HL-60/S4 (cell line): ENCODE results near the gene CA11.
"Not testable (repeated sequence)": the region's sequence is repeated elsewhere in the genome, so short reads cannot be mapped to it uniquely, and the experiment has no call there.

Experiments
- in situ Hi-C: fragments of 300-500 bp; cut with MboI; formaldehyde crosslinking; loops from 2 replicates; pipeline ENCODE4 v1.14.3; 2022; ENCODE audit warnings: low sequenced_read_pairs

CA11 gene

GRCh38 chr19:48644839-48645619 lies 958 bp downstream of the CA11 start:
- in situ Hi-C loops: loop anchor here (10.0 kb wide), 1 partner anchor 190 kb away; the partner anchor contains the start of gene HSD17B14

GRCh38 chr19:48644355-48644754 lies 1.6 kb downstream of the CA11 start:
- in situ Hi-C loops: loop anchor here (10.0 kb wide), 1 partner anchor 190 kb away; the partner anchor contains the start of gene HSD17B14

GRCh38 chr19:48642862-48643261 lies 3.1 kb downstream of the CA11 start:
- in situ Hi-C loops: loop anchor here (10.0 kb wide), 1 partner anchor 192 kb away; the partner anchor contains the start of gene HSD17B14

- in situ Hi-C loops: loop anchor here (10.0 kb wide), 1 partner anchor 193 kb away; the partner anchor contains the start of gene HSD17B14
Measured at GRCh38 chr19:48641850-48642249, 4.1 kb downstream of the CA11 start.

GRCh38 chr19:48639483-48640375 lies 6.3 kb downstream of the CA11 start:
- in situ Hi-C loops: loop anchor here (10.0 kb wide), 1 partner anchor 195 kb away; the partner anchor contains the start of gene HSD17B14

GRCh38 chr19:48638831-48639381 lies 7.1 kb downstream of the CA11 start:
- in situ Hi-C loops: no loop called here

GRCh38 chr19:48637948-48638830 lies 7.8 kb downstream of the CA11 start:
- in situ Hi-C loops: no loop called here

- in situ Hi-C loops: no loop called here
Measured at GRCh38 chr19:48637449-48637947, 8.5 kb downstream of the CA11 start.

GRCh38 chr19:48636859-48637448 lies 9.0 kb downstream of the CA11 start, which contains the start of gene DBP:
Gene DBP, minus strand, starts transcription at chr19:48637379. Its CDS starts 385 bp downstream, at chr19:48636994.
- in situ Hi-C loops: no loop called here

- in situ Hi-C loops: no loop called here
Measured at GRCh38 chr19:48635966-48636858, 9.8 kb downstream of the CA11 start.

GRCh38 chr19:48635263-48635965 lies 10.6 kb downstream of the CA11 start:
- in situ Hi-C loops: no loop called here

- in situ Hi-C loops: no loop called here
Measured at GRCh38 chr19:48634424-48635262, 11.3 kb downstream of the CA11 start.

- in situ Hi-C loops: no loop called here
Measured at GRCh38 chr19:48634036-48634342, 12.0 kb downstream of the CA11 start.

GRCh38 chr19:48633148-48634035 lies 12.6 kb downstream of the CA11 start:
- in situ Hi-C loops: no loop called here

- in situ Hi-C loops: no loop called here
Measured at GRCh38 chr19:48632692-48633147, 13.3 kb downstream of the CA11 start.

- in situ Hi-C loops: not testable (repeated sequence)
Measured at GRCh38 chr19:48632286-48632685, 13.7 kb downstream of the CA11 start.
